HG02798 (cell line): Measurements from ENCODE around the gene DIABLO.
"Not testable (repeated sequence)": the region's sequence is repeated elsewhere in the genome, so short reads cannot be mapped to it uniquely, and the experiment has no call there.

ENCODE experiments used
- ATAC-seq: cut with Tn5 transposase; IDR thresholded peaks from one replicate; pipeline ENCODE4 v1.9.1; 2021; ENCODE audit warnings: mild to moderate bottlenecking; ENCODE audit not compliant: unreplicated experiment, poor library complexity

The DIABLO gene

DNA sequence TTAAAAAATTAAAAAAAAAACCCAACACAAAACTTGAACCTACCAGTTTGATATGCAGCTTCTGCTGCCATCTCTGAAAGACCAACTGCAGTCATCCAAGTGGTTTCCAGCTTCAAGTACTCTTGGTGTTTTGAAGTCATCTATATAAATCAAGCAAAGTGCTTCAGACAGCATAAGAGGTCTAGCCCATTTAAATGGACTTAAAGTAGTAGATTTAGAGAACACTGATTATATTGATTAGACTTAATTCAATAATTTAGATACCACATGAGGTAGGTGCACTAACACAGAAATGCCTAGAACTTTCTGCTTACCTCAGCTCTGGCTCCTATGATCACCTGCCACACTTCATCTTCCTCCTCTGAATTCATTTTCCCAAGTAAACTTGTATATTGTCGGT is 9.4 kb downstream of the DIABLO start:
- no peak for ATAC-seq

DNA sequence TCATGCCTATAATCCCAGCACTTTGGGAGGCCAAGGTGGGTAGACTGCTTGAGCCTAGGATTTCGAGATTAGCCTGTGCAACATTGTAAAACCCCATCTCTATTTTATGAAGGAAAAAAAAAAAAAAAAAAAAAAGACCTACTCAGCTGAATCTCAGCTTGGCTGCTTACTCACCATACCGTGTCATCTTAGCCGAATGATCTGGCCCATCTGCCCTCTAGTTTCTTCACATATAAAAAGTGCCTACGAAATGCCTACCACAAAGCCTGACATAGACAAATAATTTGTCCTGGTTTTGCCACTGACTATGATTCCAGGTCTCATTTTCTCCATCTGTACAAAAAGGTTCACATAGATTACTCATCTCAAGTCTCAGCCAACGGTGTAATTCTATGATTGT is 10.1 kb downstream of the DIABLO start:
- no peak for ATAC-seq

DNA sequence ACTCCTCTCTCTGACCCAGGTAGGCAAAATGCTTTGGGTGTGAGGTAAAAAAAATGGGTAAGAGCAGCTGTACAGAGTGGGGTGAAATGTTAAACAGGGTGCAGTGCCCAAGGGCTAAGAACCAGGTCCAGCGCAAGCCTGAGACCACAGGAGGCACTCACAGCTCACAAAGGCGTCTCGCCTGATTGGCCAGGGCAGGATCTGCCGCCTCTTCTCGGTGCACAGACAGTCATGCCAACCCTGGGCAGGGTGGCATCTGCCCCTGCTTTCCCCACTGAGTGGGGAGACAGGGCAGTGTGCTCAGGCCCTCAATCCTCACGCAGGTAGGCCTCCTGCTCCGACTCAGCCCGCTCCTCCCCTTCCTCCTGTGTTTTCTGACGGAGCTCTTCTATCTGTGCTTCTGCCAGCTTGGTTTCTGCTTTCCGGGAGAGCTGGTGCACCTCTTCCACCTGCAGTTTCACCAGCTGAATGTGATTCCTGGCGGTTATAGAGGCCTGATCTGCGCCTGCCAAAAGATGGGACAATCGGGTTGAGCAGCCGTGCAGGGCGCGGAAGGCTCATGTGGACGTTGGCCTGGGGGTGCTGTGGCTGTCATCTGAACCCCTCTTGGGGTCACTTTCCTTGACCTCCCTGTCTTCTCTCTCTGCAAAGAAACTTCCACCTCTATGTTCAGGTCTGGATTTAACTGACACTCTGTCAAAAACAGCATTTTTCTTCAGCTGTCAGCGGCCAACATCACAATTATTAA is 17.6 kb downstream of the DIABLO start:
- ATAC-seq: no peak

GRCh38 chr12:122207391-122207790 is 18.5 kb downstream of the DIABLO start:
- ATAC-seq: no peak

DNA sequence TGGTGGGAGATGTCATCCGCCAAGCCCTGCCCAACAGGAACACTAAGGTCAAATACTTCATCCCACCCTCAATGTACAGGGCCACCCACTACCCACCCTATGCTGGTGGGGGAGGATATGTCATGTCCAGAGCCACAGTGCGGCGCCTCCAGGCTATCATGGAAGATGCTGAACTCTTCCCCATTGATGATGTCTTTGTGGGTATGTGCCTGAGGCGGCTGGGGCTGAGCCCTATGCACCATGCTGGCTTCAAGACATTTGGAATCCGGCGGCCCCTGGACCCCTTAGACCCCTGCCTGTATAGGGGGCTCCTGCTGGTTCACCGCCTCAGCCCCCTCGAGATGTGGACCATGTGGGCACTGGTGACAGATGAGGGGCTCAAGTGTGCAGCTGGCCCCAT is 18.9 kb downstream of the DIABLO start:
- no peak for ATAC-seq

DNA sequence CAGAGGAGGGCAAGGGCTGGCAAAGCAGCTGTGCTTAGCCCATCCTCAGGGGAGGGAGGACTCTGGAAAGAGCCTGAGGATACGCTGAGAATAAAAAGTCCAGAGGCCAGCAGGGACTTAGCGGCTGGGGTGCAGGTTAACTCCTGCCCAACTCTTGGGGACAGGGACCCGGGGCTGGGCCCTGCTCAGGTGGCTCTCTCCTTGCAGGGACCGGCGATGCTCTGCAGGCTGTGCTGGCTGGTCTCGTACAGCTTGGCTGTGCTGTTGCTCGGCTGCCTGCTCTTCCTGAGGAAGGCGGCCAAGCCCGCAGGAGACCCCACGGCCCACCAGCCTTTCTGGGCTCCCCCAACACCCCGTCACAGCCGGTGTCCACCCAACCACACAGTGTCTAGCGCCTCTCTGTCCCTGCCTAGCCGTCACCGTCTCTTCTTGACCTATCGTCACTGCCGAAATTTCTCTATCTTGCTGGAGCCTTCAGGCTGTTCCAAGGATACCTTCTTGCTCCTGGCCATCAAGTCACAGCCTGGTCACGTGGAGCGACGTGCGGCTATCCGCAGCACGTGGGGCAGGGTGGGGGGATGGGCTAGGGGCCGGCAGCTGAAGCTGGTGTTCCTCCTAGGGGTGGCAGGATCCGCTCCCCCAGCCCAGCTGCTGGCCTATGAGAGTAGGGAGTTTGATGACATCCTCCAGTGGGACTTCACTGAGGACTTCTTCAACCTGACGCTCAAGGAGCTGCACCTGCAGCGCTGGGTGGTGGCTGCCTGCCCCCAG is 19.6 kb downstream of the DIABLO start:
- ATAC-seq: no peak

DNA sequence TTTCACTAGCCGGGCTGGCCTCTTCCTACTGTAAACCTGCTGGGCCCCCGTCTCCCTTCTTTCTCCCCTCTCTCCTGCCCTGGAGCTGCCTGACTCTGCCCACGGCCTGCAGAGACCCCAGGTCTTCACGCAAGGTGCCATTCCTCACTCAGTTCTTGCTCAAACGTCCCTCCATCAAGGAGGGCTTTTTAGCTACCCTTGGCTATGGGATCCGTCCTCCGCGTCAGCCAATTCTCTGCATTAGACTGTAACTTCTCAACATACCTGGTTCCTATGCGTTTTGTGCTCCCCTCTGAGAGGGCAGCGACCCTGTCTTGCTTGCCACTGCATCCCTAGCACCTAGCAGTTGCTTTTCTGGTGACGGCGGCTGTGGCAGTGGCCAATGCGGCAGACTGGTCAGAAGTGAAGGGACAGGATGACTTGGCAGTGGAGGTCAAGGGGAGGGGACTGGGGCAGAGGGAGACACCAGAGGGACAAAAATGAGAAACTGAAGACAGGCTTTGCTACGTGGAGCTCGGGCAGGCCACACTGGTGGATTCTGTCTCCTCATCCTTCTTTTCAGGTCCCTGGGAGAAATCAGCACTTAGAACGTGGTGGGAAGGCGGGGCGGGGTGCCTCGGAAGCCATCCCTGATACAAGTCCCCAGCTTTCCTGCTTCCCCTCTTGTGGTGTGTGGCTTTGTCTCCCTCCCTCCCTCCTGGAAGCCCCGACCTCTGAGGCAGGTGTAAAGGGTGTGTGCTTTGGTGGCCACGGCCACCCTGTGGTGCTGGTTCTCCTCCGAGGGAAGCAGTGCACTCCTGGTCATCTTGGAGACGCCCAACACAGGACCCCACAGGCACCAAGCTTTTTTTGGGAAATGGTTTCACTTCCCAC is 20.6 kb downstream of the DIABLO start:
- no peak for ATAC-seq

- no peak for ATAC-seq
These were observed 21.4 kb downstream of the DIABLO start for GRCh38 chr12:122204167-122205052.

DNA sequence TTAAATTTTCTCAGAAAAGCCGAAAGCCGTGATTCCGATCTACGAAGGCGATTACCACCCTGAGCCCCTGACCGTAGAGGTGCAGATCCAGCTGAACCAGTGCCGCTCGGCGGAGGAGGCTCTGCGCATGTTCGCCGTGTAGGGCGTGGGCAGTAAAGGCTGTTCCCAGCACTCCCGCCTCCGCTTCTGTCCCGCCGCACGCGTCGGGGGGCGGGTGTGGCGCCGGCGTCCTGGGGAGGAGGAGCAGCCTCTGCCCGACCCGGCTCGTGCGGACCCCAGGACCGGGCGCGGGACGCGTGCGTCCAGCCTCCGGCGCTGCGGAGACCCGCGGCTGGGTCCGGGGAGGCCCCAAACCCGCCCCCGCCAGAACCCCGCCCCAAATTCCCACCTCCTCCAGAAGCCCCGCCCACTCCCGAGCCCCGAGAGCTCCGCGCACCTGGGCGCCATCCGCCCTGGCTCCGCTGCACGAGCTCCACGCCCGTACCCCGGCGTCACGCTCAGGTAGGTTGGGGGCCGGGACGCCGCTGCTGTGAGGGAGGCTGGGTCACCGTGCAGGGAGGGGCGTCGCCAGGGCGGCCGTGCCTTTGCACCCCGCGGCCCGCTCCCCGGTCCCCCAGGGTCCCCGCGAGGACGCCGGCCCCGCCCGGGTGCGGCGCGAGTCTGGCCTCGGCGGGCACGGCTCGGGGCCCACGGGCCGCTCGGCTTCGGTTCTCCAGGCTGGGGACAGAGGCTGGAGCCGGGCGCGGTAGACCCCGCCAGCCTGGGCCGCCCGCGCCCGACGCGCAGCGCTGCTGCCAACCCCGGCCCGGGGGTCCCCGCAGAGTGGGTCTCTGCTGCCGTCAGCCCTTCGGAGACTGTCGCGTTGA is 22.3 kb downstream of the DIABLO start, which contains the start of gene B3GNT4:
Gene B3GNT4 (plus strand): TSS at position 409 of the 866 bp plus-strand sequence. CDS start 910 bp downstream, outside the sequence.
- peak; percentile 44 for ATAC-seq

- not testable (repeated sequence) for ATAC-seq
These were observed 23.0 kb downstream of the DIABLO start for GRCh38 chr12:122202811-122203210.

DNA sequence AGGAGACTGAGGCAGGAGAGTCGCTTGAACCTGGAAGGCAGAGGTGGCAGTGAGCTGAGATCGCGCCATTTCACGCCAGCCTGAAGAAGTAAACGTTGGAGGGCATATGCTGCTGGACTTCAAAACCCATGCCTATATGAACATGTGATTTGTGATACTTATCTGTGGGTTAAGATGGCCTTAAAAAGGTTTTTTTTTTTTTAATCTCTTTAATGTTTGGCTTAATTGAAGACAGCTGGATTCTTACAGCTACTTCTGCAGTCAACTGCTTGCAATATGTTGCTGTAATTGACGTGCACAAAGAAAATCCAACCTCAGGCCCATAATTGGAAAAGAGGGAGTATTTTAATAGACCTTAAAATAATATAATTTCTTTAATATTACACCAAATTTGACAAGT is 23.8 kb downstream of the DIABLO start:
- ATAC-seq: no peak

DNA sequence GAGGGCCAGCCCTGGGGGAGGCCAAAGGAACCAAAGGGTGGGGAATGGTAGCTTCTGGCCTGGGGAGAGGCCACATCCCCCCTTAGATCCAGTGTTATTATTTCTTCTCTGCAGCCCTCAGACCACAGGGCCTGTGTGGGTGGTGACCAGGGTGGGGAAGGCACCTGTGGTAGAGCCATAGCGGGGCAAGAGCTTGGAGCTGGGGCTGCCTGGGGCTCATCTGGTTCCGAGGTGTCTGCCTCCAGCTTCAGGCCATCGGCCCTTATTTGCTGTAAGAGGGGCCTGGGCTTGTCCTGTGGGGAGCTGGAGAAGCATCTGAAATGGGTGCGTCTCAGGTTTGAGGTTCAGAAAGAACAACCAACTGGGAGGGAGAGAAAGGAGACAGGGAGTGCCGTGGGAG is 24.5 kb downstream of the DIABLO start:
- ATAC-seq: no peak

GRCh38 chr12:122200541-122201175 is 25.2 kb downstream of the DIABLO start:
- no peak for ATAC-seq

DNA sequence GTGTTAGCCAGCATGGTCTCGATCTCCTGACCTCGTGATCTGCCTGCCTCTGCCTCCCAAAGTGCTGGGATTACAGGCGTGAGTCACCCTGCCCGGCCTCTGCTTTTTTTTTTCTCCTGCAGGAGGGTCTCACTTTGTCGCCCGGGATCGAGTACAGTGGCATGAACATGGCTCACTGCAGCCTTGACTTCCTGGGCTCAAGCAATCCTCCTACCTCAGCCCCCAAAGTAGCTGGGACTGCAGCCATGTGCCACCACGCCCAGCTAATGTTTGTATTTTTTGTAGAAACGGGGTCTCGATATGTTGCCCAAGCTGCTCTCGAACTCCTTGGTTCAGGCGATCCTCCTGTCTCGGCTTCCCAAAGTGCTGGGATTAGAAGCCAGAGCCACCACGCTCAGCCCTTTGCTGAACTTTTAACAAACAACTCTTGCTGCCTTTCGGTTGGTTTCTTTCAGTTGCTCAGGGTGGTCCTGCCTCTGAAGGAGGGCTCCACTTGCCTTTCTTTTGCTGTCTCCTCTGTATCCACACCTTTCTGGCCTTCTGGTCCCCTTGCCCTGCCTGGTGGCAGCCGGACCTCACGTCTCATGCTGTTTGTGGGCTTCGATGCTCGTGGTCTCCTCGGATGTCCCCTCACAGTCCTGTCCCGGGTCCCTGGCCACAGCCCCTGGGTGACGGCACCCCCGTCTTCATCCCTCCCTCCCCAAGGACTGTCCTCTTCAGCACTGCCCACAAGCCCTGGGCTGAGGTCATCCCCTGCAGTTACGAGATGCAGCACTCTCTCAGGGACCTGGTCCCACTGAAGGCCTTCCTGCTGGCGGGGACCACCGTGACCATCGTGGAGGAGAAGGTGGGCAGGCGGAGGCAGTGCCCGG is 26.1 kb downstream of the DIABLO start:
- ATAC-seq: no peak

DNA sequence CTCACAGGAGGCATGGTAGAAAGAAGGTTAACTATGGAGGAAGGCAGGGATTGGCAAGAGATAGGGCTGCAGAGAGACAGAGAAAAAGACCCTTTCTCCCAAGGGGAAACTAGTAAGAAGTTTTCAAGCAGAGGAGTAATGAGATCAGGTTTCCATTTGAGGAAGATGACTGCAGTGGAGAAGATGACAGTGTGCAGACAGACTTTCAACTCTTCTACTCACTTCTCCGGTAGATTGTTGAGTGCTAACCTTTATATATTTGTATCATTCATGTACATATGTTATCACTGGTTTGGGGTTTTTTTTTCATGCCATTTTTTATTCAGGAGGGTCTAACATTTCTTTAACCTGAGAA is 28.3 kb downstream of the DIABLO start:
- ATAC-seq: no peak

GRCh38 chr12:122195405-122195804 is 30.4 kb downstream of the DIABLO start:
- ATAC-seq: no peak

DNA sequence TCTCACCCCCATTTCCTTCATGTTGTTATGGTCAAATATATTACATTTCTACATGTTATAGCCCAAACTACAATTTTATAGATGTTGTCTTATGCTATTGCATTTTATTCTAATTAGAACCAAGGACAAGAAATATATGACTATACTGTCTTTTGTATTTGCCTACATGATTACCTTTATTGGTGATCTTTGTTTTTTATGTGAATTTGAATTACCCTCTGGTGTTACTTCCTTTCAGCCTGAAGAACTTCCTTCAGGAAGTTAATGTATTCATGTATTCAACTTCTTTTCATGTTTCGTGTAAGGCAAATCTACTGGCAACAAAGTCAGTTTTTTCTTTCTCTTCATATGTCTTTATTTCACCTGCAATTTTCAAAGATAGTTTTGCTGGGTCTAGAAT is 31.0 kb downstream of the DIABLO start:
- ATAC-seq: no peak

GRCh38 chr12:122192441-122192840 is 33.4 kb downstream of the DIABLO start:
- ATAC-seq: no peak
